Stimulated activated CD4-positive, alpha-beta T cell treated with anti-CD3 and anti-CD28 coated beads, Interleukin-2, amount 100 ng/mL, for 48 hours (primary cell): ENCODE measurements around the gene IQGAP3.
A peak's percentile ranks its signal among the peaks of the same experiment; 100 is the strongest.

Experiments
- DNase-seq, 2 donors: peaks; one replicate each; pipeline ENCODE4 v3.0.0-alpha.2; 2020

Gene IQGAP3

DNA sequence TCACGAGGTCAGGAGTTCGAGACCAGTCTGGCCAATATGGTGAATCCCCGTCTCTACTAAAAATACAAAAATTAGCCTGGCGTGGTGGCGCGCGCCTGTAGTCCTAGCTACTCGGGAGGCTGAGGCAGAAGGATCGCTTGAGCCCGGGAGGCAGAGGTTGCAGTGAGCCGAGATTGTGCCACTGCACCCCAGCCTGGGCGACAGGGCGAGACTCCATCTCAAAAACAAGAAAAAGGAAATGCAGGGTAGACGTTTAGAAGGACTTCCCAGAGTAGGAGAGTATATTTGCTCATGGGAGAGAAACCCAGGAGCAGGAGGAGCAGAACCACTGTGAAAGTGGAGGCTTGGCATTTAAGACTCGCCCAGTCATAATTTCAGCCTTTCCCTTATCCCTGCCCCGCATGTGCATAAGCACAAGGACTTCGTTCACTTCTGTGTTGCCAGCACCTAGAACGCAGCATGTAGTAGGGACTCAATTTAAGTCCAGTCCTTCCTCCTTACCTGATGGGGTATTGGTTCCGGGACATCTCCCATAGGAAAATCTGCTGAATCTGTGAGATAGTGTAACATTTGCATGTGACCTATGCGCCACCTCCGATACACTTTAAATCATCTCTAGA is 66.6 kb downstream of the IQGAP3 start:
- DNase-seq, result no peak

DNA sequence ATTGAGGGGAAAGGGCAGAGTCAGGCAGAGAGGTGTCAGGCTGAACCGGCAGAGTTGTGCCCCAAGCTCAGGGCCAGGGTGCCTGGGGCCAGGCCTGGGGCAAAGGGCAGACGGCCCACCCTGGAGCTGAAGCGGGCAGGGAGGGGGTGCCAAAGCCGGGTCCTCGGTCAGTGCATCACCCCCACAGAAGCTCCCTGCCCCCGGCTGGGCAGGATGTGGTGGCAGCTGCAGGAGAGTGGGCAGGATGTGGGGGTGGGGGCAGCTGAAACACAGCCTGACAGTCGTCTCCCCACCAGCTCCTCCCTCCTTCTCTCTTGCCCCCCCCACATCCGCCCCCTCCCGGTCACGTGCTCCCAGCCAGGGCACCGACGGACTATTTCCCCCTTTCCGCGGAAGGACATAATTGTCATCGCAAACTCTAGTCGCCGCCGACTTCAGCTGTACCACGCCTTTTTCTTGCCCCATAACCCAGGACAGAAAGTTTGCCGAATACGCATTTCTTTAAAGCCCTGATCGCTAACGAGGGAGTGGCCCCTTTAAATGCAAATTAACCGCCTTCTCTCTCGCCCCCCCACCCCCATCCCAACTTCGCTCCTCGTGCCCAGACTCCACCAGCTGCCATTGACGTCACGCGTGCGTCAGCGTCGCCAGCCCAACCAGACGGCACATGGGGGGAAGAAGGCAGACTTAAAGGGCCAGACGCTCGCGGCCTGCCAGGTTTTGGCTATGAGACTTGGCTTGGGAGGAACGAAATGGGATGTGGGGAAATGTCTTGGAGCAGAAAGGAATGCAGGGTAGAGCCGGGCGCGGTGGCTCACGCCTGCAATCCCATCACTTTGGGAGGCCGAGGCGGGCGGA is 67.3 kb downstream of the IQGAP3 start:
- DNase-seq, result peak; percentile 94 to 95

GRCh38 chr1:156504438-156504813 is 67.9 kb downstream of the IQGAP3 start:
- no peak for DNase-seq

- no peak for DNase-seq
Observed at GRCh38 chr1:156503698-156504437, 68.5 kb downstream of the IQGAP3 start.

GRCh38 chr1:156502894-156503697 is 69.3 kb downstream of the IQGAP3 start:
- no peak for DNase-seq

GRCh38 chr1:156502391-156502893 is 69.9 kb downstream of the IQGAP3 start:
- no peak for DNase-seq

DNA sequence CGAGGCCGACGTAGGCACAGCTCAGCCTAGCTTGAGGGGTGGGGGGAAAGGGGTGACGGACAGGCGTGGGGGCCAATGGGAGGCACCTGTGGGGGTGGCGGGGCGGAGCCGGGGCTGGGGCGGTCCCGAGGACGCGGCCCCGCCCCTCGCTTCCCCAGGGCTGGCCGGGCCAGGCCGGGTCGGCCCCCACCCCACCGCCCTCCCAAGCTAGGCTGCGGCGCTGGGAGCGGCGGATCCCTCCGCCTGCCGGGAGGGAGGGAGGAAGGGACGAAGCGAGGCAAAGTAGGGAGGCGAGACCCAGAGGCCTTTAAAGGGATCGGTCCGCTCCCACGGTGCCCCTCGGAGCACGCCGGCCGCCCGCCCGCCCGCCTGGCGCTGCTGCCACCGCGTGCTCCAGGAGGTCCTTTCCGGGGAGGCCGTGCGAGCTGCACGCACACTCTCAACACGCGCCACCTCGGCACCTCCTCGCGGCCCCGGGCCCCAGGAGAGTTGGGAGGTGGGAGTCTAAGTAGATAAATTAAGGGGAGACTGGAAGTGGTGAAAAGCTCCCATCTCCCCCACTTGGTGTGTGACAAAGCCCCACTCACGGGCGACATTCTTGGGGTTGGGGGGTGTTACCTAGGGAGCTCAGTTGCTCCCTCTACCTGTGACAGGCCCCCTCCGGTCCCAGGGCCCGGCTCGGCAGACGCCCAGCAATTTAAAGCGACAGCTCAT is 71.4 kb downstream of the IQGAP3 start:
- peak; percentile 92 to 95 for DNase-seq

DNA sequence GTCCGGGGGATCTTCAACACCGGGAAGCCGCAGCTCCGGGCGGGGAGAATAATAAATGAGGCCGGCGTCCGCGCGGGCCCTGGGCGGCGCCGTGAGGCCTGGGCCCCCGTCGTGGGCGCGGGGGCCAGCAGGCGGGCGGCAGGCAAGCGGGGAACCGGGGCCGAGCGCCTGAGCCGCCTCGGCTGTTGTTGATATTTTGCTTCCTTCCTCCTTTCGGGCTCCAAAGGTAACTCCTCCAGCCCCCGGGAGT is 71.9 kb downstream of the IQGAP3 start, which contains the start of gene MEF2D:
Gene MEF2D (minus strand): TSS at position 233 of the 250 bp plus-strand sequence. CDS start 17,483 bp downstream, outside the sequence.
- DNase-seq, result no peak

- no peak for DNase-seq
Observed at GRCh38 chr1:156499842-156500542, 72.4 kb downstream of the IQGAP3 start.

GRCh38 chr1:156499194-156499841 is 73.0 kb downstream of the IQGAP3 start:
- no peak for DNase-seq

DNA sequence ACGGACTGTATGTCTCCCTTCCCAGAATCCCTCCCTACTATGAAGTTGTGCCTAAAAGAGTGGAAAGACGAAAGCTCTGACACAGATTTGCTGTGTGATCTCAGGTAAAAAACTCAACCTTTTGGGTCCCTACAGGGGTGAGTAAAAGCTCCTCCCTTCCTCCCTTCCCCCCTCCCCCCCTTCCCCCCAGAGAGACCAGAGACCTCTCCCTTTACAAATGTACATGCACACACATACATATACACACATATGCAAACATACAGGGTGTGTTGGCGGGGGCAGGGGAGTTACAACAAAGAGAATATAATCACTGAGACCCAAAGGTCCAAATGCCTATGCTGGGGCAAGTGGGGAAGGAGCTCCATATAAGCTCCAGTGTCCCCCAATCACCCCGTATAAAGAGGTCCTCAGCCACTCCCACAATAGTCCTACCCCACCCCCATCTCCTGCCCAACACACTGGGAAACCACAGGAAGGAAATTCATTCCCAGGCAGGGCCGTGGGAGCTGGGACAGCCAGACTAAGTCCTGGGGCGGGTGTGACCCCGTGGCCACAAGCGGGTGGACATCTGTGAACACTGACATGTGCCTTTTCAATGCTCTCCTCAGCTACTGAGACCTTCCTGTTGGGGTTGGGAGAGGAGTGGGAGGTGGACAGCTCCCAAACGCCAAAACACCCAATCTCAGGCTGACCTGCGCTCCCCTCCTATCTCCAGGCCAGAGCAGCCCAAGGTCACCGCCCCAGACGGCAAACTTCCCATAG is 73.8 kb downstream of the IQGAP3 start:
- DNase-seq, result no peak

GRCh38 chr1:156497743-156498431 is 74.5 kb downstream of the IQGAP3 start:
- no peak for DNase-seq

GRCh38 chr1:156497078-156497742 is 75.2 kb downstream of the IQGAP3 start:
- DNase-seq, result no peak

DNA sequence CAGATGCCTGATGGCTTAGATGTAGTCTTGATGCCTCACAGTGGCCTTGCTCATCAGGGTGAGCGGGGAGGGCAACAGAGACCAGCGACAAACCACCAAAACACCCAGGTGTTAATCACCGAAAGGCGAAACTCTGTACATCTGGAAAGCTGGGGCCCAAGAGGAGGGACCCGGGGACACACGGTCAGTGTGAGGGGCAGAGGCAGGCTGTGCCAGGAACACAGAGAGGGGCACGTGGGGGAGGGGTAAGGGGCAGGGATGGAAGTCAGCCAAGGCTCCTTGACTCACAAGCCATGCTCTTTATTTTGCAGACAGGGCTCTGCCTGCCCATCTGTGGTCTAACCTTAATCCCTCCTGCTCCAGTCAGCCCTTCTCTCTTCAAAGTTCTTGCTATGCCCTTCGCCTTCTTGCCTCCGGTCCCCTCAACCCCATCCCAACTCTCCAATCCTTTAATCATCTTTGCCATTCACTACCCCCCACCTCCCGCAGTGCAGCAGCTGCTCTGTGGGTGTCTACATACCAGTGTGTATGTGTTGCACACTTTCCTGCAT is 76.1 kb downstream of the IQGAP3 start:
- DNase-seq, result no peak

- no peak for DNase-seq
Observed at GRCh38 chr1:156495401-156496140, 76.8 kb downstream of the IQGAP3 start.

- no peak for DNase-seq
Observed at GRCh38 chr1:156494309-156494895, 78.0 kb downstream of the IQGAP3 start.

- DNase-seq, result no peak
Observed at GRCh38 chr1:156493742-156494141, 78.6 kb downstream of the IQGAP3 start.
